Heart left ventricle (tissue), 13 donors: ENCODE results near the gene NAPG.
"Not testable (repeated sequence)": the region's sequence is repeated elsewhere in the genome, so short reads cannot be mapped to it uniquely, and the experiment has no call there.

Experiments
- POLR2A ChIP-seq, 2 donors: fragments of 450-650 bp; IDR thresholded peaks; one replicate each; pipeline ENCODE4 v1.6.1; 2017; ENCODE audit warnings: antibody characterized with exemption in 2 of 2, mild to moderate bottlenecking in 2 of 2, moderate library complexity in 2 of 2
- TF ChIP-seq, protein P1 (sequence below), 12 donors: fragments of 200-600 bp; sonication (generic) in 4 of 12; IDR thresholded peaks; one replicate each; pipeline versions ENCODE4 v1.5.0 to v1.8.0; 2018 to 2022; ENCODE audit warnings: antibody characterized with exemption in 12 of 12, mild to moderate bottlenecking in 5 of 12
- donor health status: ischemic (EF 13 %, LVEDD 7.1; RV severe dilation, severe dysfunction).
- donor health status: DM: no; HTN: yes; CAD: no.
- donor health status: DM: no; HTN: no; CAD: no.
- donor health status: ischemic (EF 25% LVEDD 6.9; RV normal size, moderate dysfunction).
- donor health status: ischemic (EF 25% LVEDD 5.7; RV mildly dilated, moderate dysfunction).
- donor health status: ischemic (EF 35%, LVEDD 5.7; RV mildly dilated, moderate dysfunction).
- donor health status: nonischemic (EF 11% LVEDD 7.7; RV severe dilation, severe dysfunction).
- donor health status: DM: yes; HTN: yes; CAD: no.
- donor health status: PGD.
- donor health status: ischemic (EF 29% LVEDD 5.4; RV normal size, mild dysfunction).
- donor health status: nonischemic (EF 23%, LVEDD 6.1; RV moderate dilation, normal function).

DNA sequence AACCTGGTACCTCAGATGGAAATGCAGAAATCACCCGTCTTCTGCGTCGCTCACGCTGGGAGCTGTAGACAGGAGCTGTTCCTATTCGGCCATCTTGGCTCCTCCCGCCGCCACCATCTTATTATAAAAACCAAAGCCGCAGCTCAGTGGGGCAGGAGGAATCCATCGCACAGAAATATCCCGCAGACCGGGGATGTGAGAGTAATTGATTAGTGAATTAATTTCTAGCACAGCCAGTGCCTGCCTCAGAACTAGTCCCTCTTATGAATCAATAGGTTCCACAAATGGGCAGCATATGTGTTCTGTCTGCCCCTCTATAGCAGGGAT is 52.7 kb downstream of the NAPG start:
- TF ChIP-seq, protein P1, sequence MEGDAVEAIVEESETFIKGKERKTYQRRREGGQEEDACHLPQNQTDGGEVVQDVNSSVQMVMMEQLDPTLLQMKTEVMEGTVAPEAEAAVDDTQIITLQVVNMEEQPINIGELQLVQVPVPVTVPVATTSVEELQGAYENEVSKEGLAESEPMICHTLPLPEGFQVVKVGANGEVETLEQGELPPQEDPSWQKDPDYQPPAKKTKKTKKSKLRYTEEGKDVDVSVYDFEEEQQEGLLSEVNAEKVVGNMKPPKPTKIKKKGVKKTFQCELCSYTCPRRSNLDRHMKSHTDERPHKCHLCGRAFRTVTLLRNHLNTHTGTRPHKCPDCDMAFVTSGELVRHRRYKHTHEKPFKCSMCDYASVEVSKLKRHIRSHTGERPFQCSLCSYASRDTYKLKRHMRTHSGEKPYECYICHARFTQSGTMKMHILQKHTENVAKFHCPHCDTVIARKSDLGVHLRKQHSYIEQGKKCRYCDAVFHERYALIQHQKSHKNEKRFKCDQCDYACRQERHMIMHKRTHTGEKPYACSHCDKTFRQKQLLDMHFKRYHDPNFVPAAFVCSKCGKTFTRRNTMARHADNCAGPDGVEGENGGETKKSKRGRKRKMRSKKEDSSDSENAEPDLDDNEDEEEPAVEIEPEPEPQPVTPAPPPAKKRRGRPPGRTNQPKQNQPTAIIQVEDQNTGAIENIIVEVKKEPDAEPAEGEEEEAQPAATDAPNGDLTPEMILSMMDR (IDR thresholded peaks at IDR 0.05), result not testable (repeated sequence)
- TF ChIP-seq POLR2A (IDR thresholded peaks at IDR 0.05), result not testable (repeated sequence)
